Stimulated activated CD4-positive, alpha-beta T cell treated with anti-CD3 and anti-CD28 coated beads, Interleukin-2, amount 100 ng/mL, for 4 hours (primary cell): Measurements from ENCODE around the gene CKM.

ENCODE experiments used
- DNase-seq: peaks from one replicate; pipeline ENCODE4 v3.0.0-alpha.2; 2020; ENCODE audit warnings: low read depth

Gene CKM

DNA sequence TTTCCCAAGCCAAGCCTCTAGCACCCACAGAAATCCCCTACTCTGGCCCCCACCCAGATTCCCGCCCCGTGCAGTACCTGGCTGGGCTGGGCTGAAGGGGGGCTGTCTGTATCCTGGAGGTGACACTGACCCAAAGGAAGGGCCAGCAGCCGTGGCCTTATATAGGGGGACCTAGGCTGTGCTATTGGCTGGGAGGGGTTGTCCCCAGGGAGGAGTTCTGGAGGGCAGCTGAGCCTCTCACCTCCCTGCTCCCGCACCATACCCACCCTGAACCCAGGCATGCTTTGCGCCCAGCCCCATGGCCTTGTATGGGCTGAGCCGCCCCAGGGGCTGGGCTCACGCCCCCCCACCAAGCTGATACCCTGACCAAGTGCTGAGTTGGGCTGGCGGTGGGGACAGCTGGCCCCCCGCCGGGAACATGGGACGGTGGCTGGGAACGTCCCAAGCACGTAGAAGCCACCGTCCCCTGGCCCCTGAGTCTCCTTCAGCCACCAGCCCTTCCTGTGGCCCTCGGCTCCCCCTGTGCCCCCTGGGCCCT lies at the start of gene CKM:
Gene CKM (minus strand): TSS at position 132 of the 538 bp plus-strand sequence. CDS start 3,162 bp downstream, outside the sequence.
- DNase-seq: no peak

DNA sequence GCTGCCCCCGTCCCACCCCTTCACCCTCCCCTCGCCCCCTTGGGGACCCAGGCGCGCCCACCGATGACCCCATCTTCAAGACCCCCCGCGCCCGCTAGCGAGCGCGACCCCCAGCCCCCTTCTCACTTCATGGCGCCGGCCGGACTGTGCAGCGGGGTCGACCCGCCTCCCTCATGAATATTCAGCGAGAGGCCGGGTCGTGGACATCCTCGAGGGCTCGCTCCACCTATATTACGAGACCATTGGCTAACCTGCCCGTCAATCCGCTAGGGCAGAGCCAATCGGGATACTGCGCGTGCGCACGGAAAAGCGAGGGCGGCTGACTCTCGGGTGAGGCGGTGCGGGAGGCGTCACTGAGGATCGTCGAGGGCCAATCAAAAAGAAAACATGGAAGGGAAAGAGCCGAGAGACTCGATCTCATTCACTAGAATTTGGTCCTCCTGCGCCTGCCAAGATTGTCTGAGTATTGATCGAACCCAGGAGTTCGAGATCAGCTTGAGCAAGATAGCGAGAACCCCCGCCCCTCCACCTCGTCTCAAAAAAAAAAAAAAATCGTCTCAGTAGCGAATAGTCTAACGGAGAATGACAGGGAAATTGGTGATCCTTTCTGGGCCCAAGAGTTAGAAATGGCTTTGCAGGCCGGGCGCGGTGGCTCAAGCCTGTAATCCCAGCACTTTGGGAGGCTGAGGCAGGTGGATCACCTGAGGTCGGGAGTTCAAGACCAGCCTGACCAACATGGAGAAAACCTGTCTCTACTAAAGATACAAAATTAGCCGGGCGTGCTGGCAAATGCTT lies 47.9 kb upstream of the CKM start, which contains the start of gene ERCC2:
Gene ERCC2 (minus strand): TSS at position 164 of the 795 bp plus-strand sequence. CDS start 33 bp downstream, at position 131.
- DNase-seq: peak; percentile 100

DNA sequence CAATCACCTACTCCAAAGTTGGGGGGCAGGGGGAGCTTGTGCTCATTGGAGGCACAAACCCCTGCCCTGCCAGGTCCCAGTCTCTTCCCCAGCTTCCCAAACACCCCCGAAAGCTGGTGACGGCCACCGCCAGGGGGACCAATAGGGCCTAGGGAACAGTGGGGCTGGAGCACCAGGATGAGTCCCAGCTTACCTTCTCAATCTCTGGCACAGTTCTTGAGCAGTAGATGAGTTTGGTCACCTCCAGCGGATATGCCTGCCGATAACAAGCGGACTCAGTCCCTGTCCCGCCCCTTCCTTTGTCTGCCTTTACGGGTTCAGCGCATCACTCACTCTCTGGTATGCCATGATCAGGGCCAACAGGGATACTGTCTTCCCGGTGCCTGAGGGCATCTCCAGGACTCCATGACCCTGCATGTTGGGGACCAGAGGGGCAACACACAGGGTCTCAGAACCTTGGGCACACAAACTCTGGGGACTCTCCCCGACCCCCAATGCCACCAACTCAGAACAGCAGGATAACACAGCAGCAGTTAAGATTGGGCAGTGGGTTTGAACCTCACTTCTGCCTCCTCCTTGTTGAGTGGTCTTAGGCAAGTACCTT lies 46.2 kb upstream of the CKM start:
- no peak for DNase-seq

DNA sequence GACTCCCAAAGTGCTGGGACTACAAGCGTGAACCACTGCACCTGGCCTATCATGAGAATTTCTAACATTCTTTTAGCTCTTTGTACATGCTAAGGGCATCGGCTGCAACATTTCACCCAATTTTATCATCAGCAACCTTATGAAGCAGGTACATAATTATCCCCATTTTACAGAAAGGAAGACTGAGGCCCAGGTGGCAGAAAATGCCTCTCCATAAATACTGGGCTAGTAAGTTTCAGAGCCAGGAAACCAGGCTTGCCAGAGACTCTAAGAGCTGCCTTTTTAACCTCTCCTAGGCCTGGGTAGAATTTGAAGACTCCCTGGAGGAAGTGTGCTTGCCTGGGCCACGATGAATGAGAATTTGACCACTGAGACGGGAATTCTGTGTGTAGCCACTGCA lies 45.5 kb upstream of the CKM start:
- no peak for DNase-seq

DNA sequence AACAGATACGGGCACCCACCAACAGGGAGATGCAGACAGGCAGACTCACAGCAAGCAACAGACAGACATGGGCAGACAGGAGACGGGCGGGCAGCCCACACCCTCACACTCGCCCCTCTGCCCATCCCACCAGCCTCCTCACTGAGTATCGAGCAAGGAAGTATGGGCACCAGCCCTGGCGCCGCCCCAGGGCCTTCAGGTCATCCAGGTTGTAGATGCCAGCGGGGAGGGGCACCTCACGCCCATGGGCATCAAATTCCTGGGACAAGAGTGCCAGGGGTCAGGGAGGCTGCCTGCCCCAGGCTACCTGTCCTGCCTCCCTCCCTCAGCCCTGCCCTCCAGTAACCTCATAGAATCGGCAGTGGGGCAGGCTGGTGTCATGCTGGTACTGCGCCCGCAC lies 42.0 kb upstream of the CKM start:
- DNase-seq: no peak

DNA sequence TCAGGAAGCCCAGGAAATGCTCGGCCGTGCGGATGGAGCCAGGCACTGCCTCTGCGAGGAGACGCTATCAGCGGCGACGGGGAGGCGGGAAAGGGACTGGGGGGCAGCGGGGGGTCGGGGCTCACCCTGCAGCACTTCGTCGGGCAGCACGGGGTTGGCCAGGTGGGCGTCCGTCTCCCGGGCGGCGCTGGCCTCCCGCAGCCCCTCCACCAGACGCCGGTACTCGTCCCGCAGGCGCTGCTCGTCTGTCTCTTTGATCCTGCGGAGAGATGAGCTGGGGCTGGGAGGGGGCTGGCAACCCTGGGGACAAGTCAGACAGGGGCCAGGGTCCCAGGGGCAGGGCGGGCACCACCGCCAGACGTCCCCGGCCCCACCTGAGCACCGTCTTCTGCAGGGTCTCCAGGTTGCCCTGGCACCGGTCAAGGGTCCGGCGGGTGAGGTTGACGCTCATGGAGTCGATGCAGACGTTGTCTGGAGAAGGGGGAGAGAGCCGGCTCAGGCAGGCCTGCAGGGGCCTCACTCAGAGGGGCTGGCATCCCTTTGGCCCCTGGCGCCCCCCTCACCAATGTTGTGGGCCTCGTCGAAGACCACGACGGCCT lies 41.3 kb upstream of the CKM start:
- DNase-seq: no peak

DNA sequence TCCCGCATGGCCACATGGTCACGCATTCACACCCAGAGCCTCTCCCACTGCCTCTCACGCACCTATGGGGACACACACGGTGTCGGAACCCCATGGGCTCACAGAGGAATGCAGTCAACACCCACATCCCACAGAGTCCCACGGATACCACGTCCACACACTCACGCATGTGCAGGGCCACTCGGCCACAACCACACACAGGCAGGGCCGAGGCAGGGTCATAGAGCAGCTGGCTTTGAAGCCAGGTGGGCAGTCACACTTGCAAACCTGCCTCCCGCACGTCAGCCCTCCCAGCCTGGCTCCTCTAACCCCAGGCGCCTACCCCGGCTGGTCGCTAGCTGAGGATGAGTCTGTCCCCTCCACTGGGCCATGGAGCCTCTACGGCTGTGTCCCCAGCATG lies 39.6 kb upstream of the CKM start:
- DNase-seq: no peak

DNA sequence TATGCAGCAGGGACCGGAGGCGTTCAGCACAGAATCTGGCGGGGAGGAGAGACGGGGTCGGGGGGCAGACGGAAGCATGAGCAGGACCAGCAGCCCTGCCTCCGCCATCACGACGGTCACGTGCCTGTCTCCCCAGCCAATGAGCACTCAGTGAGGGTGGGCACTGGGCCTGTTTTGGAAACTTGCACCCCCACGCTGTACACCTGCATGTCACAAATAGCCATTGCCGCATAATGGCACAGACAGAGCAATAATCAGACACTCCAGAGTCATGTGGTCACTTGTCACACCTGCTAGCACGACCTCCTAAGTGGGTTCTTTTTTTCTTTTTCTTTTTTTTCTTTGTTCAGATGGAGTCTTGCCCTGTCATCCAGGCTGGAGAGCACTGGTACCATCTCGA lies 38.9 kb upstream of the CKM start:
- no peak for DNase-seq

DNA sequence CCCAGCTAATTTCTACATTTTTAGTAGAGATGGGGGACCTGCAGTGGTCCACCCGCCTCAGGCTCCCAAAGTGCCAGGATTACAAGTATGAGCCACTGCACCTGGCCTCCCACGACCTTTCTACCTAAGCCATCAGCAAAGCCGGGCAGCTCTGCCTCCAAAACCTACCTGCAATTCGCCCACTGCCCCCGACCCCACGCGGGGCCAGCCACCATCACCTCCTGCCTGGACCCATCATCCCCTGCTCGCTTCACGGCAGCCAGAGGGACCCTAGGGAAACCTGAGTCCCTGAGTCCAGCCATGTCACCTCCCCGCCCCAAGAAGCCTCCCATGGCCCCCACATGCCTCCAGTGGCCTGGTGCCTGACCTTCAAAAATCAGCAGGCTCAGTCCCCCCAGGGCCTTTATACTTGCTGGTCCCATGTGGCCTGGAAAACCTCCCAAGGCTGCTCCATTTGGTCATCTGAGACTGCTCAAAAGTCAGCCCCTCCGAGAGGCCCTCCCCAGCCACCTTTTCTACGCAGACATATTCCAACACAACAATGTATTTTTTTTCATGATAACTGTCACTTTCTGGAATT lies 35.6 kb upstream of the CKM start:
- DNase-seq: no peak

DNA sequence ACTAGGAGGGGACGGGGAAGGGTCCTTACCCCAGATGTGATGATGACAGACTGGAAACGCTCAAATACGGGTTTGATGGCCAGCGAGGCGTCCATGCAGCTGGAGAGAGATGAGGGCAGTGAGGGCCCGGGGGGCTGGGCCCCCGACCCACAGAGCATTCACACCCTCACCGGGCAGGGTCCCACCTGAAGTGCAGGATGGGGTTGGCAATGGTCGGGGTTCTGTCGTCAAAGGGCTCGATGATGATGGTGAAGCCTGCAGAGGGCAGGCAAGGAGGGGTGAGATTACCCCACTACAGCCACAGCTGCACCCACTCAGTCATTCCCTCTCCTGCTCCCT lies 34.7 kb upstream of the CKM start:
- DNase-seq: no peak

DNA sequence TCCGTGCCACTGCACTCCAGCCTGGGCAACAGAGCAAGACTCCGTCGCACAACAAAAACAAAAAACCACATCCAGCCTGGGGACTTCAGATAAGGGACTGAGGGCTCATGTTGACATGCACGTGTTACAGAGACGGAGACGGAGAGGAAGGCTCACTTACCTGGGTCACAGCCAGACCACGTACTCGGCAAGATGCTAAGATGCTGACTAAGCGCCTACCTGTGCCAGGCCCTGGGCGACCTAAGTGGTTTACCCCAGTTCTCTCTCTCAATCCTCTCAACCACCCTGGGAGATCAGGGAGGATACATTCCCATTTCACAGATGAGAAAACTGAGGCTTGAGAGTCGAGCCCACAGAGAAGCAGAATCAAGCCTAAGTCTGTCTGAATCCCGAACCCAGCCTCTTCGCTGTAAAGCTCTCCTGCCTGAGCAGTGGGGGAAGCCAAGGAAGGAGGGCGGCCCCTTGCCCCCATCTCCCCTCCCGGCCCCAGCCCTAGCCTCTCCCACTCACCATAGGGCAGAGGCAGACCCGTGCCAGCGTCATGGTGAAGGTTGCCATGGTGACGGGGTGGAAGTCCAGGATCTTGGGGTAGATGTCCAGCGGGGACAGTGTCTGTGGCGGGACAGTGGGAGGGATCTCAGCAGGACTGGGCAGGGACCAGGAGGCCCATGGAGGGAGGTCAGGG lies 34.2 kb upstream of the CKM start:
- DNase-seq: no peak

DNA sequence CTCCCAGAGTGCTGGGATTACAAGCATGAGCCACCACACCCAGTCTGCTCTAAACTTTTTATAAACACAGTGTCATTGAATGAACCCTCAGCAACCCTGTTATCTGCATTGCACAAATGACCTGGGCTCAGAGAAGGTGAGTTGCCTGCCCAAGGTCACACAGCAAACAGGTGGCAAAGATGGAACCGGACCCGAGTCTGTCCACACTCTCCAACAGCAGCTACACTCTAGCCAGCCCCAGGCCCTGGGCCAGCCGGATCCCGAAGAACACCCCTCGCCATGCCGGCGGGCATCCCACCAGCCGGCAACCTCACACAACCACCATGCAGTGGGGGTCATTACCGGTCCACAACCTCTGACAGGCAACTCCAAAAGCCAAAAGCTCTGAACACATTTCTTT lies 33.2 kb upstream of the CKM start:
- DNase-seq: no peak

DNA sequence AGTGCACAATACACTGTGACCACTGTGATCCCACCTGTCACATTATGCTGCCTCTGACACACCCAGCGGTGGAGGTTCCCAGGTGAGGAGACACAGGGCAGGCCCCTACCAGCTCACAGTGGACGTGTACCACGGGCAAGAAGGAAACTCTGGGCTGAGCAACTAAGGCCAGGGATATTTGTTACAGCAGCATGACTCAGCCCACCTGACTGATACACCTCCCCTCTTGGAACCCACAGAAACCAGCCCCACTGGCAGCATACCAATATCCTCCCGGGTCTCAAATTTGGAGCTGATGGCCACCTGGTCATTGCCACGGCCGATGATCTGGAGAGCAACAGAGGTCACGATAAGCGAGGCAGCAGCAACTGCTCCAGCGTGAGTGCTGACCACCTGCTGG lies 32.7 kb upstream of the CKM start:
- no peak for DNase-seq

DNA sequence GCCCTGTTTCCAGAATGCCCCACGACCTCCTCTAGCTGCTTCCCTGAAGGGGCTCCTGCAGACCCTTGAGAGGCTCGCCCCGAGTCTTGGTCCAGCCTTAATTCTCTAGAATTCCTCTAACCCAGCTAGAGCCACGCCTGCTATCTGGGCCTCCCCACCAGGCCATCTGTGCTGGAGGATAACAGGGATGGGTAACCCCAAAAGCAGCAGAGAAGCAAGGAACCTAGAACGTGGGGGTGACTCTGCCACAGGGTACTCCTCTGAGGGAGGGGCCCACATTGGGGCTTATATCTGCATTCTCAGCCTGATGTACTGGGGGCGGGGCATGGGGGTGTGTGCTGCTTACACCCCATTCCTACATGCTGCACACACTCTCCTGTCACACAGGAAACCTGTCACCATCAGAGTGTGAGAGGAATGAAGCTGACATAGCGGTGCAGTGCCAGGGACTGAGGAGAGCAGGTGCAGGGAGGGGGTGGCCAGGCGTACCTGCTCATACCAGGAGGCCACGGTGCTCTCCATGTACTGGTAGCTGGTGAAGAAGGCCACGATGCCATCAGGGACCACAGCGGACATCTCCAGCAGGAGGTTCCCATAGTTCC lies 31.7 kb upstream of the CKM start:
- no peak for DNase-seq

DNA sequence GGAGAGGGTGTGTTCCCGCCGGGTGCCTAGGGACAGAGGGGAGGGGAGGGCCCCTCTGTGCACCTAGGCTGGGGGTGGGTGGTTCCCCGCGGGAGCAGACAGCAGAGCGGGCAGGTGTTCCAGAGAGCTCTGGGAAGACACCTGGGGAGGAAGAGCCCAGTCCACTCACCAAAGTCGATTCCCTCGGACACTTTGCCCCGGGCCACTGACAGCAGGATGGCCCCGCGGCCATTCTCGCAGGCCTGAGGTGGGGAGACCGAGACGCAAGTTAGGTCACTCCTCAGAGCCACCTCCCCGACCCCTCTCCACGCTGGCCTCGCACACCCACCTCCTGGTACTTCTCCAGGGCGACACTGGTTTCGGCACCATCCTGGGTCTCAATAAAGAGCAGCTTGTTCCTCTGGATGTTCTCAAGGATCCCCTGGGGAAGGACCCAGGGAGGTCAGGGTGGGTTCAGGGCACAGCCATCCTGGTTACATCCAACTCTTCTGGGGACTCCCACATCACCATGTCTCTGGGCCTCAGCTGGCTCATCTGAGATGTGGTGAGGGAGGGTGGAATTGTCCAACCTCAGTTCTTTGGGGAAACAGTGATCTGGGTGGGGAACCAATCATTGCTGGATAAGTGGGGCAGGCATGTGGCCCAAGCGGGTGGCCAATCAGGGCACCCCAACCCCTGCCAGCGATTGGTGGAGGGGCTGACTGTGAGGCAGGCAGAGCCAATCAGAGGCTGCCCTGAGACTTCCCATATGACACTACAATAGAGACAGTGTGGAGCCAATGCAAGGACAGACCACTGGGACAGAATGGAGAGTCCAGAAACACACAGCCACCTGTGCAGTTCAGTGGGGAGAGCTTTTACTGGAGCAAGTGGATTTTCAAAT lies 30.5 kb upstream of the CKM start:
- no peak for DNase-seq

DNA sequence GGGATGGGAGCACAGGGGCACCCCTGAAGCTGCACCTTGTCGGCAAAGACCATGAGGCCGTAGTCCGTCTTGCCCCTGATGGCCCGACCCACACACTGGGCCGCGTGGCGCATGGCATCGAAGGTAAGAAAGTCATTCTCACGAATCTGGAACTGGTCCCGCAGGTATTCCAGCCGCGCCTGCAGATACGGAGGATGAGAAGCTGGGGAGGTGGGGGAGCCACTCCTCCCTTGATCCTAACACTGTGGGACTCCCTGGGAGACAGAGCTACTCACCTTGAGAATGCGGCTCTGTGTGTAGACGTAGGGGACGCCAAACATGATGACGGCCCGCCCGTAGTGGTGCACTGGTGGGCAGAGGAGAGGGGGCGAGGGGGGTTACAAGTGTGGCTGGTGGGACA lies 29.8 kb upstream of the CKM start:
- DNase-seq: no peak

DNA sequence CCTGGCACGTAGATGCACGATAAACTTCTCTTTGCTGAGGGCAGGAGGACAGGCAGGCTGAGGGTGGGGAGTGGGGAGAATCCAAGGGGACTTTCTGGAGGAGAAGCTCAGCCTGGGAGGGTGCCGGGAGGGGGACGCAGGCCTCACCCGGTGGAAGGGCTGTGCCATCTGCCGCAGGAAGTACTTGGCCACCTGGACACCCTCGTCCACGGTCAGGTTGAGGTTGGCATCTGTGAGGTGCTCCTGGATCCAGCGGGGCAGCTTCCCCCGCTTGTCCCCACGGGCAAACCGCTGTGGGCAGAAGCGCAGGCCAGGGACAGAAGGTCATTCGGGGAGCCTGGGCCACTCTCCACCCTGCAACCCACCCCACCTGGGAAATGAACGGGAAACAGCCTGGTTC lies 29.4 kb upstream of the CKM start:
- no peak for DNase-seq

DNA sequence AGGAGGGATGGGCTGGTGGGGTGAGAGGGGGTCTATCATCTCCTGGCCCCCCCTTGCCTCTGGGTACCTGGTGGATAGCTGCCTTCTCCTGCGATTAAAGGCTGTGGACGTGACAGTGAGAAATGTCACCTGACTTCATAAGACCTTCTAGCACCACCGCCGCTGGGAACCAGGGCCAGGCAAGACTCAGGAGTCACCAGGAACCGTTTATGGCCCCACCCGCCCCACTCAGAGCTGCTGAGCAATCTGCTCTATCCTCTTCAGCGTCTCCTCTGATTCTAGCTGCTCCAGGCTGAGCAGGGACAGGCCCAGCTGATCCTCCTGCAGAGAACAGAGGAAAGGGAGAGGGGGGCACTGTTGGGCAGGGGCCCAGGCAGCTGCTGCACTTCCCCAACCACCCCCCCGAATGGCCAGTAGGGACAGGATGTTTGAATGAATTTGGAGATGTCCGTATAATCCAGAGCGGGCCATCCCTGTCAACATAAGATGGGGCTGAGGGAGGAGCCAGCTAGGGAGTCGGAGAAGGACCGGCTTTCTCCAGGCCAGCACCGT lies 28.8 kb upstream of the CKM start:
- DNase-seq: no peak

DNA sequence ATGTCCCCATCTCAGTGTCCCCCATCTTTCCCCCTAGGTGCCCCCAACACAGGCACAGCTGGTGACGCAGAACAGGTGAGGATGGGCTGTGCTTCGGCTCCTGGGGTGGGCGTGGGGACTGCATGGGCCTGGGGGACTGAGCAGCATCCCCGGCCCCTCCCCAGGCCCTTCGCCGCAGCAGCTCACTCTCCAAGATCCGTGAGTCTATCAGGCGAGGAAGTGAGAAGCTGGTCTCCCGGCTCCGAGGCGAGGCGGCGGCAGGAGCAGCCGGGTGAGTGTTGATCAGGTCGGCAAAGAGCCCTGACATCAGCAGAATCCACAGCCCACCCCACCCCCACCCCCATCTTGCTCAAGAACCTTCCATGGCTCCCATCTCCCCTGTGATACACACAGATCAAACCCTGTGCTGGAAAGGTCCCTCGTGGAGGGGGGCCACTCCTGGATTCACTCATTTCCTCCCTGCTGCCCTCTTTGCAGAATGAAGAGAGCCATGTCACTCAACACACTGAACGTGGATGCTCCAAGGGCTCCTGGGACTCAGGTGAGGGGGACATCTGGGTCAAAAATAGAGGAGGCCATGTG lies 27.9 kb upstream of the CKM start:
- DNase-seq: no peak

DNA sequence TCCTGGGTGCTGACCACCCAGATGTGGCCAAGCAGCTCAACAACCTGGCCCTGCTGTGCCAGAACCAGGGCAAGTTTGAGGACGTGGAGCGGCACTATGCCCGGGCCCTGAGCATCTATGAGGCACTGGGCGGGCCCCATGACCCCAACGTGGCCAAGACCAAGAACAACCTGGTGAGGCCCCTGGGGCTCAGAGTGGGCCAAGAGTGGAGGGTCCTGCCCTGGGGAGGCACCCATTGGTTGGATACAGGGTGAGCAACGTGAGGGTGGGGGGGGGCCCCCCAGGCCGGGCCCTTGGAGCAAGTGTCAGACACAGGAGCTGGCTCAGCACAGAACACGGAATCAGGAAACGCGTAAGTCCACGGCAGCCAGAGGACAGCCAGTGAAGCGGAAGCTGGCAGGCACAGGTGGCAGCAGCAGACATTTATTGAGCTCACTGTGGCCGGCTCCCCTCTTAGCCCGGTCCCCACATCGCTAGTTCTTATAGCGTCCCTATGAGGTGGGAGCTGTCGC lies 26.8 kb upstream of the CKM start:
- DNase-seq: no peak
